Stimulated activated CD8-positive, alpha-beta memory T cell treated with anti-CD3 and anti-CD28 coated beads, Interleukin-15, amount 100 ng/mL, for 4 hours (primary cell): ENCODE measurements around the gene OPCML.

Source experiments
- DNase-seq, 2 donors: peaks; one replicate each; pipeline ENCODE4 v3.0.0-alpha.2; 2020; ENCODE audit warnings: low read depth in 2 of 2

The OPCML gene

DNA sequence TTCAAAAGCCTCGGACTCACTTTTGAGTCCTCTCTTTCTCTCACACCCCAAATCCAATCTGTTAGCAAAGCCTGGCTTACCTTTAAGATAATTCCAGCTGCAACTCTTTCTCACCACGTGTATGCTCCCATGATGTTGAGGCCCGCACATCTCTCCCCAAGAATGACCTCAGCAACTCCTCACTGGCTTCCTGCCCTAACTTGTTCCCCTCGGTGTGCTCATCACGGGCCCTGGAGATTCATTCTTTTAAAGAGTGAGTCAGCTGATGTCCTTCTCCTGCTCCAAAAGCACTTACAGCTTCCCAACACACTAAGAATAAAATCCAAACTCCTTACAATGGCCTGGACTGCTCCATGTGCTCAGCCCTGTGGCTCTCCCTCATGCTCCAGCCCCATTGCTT lies 1041.3 kb downstream of the OPCML start:
- no peak for DNase-seq

DNA sequence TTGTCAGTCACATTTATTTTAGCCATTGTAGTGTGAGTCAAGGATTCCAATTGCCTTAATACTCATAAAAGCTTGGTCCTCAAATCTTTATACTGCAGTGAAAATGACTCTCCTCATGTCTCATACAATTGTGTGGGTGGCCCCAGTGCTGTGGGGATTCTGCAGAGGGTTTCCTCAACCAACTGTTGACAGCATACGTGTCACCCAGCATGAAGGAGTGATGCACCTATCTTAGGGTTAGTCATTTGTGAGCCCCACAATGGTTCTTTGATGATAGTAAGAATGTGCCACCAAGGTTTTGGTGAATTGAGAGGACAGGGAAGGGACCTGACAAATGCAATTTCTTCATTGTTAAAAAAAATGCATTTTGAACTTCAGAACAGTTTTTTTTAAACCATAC lies 1046.2 kb downstream of the OPCML start:
- no peak for DNase-seq

- no peak for DNase-seq
Measured at GRCh38 chr11:132475026-132475425, 1057.3 kb downstream of the OPCML start.

DNA sequence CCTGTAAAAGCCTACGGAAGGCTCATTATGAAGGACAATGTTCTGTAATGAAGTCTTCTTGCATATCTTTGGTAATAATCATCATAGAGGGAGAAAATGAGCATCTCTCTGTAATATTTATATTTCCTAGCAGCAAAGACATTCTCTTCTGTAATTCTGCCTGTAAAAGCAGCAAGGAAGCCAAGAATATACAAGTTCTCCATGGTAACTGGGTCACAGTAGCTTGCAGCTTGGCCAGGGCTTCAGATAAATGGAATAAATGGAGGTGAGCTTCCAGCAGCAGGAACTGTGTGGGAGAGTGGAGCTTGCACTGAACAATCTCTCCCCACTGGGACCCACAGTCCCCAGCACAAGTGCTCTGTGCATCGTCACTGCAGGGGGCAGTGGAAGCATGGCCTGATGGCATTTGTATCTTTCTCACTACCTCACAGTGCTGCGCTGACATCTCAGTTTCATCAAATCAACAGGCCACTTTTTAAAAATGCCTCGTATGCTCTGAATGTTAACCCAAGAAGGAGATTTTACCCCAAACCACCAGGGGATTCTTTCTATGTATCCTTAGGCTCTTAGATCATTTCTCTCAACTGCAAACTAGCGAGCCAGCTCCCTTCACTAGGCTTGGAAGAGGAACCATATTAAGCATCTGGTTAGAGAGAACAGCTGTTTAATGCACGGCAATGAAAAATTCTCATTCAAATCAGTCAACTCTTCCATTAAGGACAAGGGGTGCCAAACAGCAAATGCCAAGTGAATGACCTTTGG lies 1059.7 kb downstream of the OPCML start:
- DNase-seq, result no peak

DNA sequence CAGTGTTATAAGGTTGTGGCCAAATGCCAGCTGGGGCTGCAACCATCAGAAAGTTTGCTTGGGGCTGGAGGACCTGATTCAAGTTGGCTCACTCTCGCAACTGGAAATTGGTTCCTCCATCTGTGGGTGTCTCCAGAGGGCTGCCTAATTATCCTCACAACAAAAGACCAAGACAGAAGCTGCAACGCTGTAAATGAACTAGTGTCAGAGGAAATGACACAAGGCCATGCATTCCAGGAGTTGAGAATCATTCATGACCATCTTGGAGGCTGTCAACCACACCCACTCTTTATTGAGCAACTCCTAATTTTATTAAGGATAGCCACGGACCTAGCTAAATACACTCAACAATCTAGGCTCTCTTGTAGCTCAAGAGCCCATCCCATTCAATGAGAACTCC lies 1060.8 kb downstream of the OPCML start:
- DNase-seq, result no peak

- DNase-seq, result no peak
Measured at GRCh38 chr11:132466983-132467382, 1065.3 kb downstream of the OPCML start.

DNA sequence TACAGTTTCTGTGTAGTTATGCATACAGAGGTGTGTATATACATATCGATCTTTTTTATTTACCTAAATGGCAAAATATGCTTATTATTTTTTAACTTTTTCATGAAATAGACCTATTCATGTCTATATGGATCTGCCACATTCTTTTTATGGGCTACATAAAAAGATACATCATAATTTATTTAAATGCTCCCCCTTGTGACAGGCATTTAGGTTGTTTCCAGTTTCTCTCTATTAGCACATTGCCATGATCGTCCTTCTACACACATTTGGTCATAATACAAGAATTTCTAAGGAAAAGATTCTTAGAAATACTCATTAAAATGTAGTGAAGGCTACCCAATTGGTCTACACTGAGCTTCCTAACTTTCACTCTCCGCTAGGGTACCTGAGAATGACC lies 1067.4 kb downstream of the OPCML start:
- DNase-seq, result no peak

DNA sequence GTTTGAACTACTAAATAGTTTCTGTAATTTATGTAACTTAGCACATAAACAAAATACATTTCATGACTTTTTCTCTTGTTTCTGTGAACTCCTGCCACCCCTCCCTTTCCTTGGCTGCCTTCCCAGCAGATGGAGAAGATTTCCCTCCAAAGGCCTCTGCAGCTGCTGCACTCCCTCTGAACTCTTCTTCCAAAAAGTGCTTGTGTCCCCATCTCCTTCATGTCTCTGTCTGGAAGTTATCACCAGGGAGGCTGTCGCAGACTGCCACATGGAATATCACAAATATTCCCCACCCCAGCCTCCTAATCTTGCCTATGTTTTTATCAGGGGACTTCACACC lies 1068.3 kb downstream of the OPCML start:
- no peak for DNase-seq

- DNase-seq, result no peak
Measured at GRCh38 chr11:132463295-132464002, 1068.9 kb downstream of the OPCML start.

DNA sequence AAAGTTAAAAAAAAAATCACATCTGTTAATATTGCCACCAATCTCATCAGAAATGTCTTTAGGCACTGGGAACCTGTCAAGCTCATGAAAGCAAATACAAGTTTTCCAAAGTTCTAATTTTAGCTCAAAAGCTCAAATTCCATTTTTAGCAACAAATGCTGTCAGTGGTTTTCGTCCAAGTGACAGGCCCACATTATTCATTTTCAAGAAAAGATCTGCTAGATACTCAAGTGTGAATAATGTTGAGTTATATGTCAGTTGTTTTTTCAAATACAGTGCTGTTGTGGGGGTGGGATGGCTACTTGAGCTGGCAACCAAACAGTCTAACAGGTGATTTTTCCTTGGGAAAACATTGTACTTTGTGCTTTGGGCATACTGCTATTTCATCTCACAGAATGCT lies 1072.6 kb downstream of the OPCML start:
- DNase-seq, result no peak

GRCh38 chr11:132457445-132457844 lies 1074.9 kb downstream of the OPCML start:
- DNase-seq, result no peak

DNA sequence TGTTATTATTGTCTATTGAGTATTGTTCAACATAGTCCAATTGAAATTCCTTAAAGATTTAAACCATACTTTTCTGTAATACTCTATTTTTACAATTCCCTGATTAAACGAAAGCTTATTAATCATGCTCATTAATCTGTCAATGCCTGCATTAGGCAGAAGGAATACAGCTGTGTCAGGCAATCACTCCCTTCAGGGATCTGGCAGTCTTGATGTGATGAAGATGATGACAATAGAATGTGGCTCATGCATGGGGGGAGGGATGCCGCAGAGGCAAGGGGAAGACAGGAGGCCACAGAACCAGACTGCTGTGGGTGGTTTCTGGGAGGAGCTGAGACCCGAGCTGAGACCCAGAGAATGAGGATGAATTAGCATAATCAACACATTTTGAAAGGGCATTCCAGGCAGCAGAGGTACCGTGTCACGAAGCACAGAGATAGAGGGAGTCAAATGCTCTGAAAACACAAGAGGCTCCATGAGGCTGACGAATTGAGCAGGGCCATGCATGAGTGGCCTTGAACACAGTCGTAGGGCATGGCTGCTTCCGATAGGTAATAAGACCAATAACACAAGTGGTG lies 1075.5 kb downstream of the OPCML start:
- DNase-seq, result no peak

GRCh38 chr11:132455044-132455443 lies 1077.3 kb downstream of the OPCML start:
- DNase-seq, result no peak

DNA sequence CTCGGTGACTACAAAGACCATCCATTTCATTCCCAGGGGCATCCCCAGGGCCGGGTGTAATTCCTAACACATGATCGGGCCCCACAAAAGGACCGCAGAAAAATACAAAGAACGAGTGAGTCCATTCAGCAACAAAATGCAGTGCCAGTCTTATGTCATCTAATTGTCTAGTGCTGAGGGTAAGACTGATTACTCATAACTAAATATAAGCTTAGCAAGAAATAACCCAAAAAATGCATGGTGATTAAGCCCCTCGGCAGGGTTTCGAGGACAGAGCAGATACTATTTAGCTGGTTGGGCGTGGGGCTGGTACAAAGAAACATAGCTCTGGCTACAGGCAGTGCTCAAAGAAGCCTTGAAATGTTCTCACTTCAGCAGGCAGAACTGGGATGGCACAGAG lies 1078.9 kb downstream of the OPCML start:
- no peak for DNase-seq

GRCh38 chr11:132452616-132453015 lies 1079.7 kb downstream of the OPCML start:
- no peak for DNase-seq

- no peak for DNase-seq
Measured at GRCh38 chr11:132451942-132452601, 1080.2 kb downstream of the OPCML start.

- no peak for DNase-seq
Measured at GRCh38 chr11:132450631-132451030, 1081.7 kb downstream of the OPCML start.

DNA sequence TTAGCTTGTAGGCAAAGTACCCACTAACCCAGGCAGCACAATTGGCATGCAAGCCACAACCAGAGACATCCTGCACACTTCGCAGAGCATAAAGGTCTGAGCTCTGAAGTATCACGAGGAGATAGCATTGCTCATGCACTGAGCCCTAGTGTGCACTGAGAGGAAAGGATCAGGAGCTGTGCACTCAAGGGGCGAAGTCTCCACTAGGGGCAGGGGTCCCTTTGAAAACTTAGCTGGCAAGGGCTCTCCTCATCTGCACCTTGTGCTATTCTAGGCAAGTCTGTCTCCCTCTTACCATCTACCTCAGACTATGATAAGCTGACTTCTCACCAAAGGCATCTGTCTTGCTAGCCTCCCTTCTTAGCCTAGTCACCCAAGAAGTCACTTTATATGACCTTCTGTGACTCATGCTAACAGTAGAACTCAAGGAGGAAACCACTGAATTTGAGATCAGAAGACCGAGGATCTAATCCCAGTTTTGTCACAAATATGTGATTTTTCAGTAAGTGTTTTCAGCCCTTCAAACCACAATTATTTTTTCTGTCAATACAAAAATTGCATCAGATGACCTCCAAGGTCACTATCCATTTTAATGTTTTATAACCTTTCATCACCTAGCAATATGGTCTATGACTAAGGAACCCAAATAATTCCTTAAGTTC lies 1083.8 kb downstream of the OPCML start:
- DNase-seq, result no peak

GRCh38 chr11:132447761-132448160 lies 1084.5 kb downstream of the OPCML start:
- DNase-seq, result no peak

- DNase-seq, result no peak
Measured at GRCh38 chr11:132445859-132446291, 1086.4 kb downstream of the OPCML start.

DNA sequence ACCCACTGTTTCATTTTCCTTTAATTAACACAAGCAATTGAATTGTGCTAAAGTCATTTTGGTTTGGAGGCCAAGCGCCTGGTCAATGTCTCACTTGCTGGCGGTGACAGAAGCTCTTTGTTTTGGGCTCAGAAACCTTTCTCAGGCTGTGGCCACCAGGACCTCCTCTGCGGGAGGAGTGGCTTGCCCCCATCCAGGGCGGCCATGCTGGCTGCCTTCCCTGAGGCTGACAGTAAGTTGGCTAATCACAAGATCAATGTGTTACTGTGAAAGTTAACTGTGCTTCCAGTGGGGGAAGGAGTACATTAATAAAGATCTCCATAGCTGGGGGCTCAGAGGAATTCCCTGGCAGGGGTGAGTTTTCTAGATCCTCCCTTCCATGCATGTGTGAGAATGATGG lies 1087.4 kb downstream of the OPCML start:
- DNase-seq, result no peak

GRCh38 chr11:132439711-132440255 lies 1092.5 kb downstream of the OPCML start:
- DNase-seq, result no peak
